HG03175 (cell line): Measurements from ENCODE around the gene CHN2.
A peak's percentile ranks its signal among the peaks of the same experiment; 100 is the strongest.

Source experiments
- ATAC-seq: cut with Tn5 transposase; IDR thresholded peaks from one replicate; pipeline ENCODE4 v1.9.1; 2021; ENCODE audit warnings: mild to moderate bottlenecking, moderate library complexity; ENCODE audit not compliant: unreplicated experiment

CHN2 gene

GRCh38 chr7:29385214-29385814, 190.7 kb downstream of the CHN2 start:
- ATAC-seq = no peak

GRCh38 chr7:29386196-29386765, 191.7 kb downstream of the CHN2 start:
- no peak for ATAC-seq

DNA sequence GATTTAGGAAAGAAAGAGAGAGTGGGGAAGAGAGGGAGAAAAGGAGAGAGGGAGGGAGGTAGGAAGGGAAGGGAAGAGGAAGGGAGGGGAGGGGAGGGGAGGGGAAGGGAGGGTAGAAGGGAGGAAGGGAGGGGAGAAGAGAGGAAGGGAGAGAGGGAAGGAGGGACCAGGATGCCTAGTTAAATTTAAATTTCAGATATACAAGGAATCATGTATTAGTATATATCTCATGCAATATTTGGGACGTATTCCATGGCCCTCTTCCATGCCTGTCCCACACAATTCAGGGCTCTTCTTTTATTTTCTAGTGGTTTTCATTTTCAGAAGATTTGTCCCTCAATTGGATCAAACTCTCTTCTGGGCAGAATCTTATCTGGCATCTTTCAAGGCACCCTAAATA, 196.7 kb downstream of the CHN2 start:
- ATAC-seq = no peak

DNA sequence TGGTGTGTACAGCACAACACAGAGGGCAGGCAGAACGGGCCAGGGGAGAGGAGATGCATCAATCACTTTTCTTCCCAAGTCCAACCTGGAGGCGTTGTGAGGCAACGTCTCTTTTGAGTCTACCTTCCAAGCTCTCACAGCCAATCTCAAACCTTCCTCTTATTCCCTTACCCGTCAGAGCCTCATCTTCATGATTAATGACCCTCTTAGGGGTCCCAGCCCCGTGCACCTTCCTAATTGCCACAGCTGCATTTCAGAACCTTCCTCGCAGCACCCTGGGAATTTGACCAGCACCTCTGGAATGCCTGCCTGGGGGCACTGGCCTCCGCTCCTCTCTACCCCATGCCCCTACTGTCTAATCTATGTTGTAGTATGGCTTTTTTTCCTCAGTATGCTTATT, 199.7 kb downstream of the CHN2 start:
- ATAC-seq = no peak

DNA sequence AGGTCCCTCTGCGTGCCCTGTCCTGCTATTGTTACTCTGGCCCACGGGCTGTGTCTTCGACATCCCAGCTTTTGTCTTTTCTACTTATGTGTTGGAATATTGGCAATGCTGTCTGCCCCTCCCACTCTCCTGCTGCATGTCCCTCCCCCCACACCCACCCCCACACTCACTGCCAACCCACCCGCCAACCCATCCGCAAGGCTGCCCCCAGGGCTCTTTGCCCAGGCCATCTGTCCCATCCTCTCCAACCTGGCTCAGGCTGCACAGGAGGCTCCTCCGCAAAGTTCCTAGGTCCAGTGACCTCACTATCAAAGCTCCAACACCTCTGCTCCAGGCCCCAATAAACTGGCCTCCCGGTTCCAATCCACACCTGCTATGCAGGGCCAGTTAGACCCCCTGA, 202.0 kb downstream of the CHN2 start:
- no peak for ATAC-seq

DNA sequence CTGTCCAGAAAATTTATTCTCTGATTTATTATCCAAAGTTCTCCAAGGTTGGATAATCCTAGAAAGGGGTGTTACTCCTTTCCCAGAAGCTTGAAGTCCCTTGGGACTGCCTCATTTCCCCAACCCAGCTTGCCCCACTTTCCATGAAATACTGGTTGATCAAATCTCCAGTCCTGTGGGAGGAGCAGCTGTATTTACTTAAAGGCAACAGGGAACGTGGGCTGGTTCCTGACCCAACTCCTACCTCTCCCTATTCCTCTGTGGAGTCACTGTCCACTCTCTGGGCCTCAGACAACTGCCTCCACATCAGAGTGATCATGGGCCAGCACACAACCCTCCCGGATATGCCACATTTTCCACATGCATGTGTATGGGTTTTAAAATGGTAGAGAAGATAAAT, 202.8 kb downstream of the CHN2 start:
- ATAC-seq = no peak

DNA sequence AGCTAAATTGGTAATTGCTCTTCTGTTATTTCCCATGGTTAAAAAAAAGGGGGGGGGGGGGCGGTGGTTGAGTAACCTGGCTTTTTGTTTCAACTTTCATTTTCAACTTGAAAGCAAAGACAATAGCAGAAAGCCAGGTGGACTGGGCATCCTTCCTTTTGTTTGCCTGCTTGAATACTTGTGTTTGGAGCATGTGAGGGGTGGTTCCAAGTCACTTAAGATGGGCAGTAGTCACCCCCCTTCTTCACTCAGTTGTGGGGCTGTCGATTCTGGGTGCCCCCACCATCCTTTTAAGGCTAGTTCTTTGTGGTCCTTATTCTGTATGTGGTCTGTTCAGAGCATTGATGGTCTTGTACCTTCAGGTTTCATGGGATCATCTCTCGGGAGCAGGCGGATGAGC, 203.4 kb downstream of the CHN2 start:
- ATAC-seq = no peak

- no peak for ATAC-seq
Measured at GRCh38 chr7:29400437-29400836, 205.9 kb downstream of the CHN2 start.

DNA sequence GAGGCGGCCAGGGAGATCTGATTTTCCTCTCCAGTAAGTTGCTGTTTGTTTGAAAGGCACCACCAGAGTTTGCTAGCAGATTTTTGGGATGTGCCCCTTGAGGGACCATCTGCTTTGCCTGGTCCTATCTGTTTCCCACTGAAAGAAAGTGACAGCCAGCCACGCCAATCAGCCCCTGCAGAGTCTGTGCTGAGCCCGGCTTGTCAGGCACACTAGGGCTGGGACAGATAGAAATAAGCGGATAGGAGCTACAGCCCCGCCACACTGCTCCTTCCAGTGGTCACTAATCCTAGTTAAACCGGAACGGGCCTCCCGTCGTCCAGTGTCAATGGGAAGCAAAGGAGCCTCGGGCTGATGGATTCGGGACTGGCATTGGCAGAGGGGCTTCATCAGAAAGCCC, 207.2 kb downstream of the CHN2 start:
- no peak for ATAC-seq

- no peak for ATAC-seq
Measured at GRCh38 chr7:29405891-29406290, 211.3 kb downstream of the CHN2 start.

DNA sequence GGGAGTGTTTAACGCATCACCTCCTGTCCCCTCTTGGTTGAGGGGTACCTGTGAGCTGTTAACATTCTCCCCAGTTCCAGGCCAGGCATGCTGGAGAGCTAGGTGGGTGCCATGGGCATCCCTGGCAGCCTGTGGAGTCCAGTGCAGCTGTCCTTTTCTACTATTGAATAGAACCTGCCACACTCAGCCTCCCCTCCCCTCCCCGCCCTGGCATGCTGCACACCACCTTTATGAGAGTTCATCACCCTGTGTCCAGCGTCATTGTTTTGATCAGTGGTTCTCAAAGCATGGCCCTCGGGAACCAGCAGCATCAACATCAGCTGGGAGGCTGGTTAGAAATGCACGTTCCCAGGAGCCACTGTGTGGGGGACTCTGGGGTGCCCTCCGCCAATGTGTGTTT, 211.8 kb downstream of the CHN2 start:
- ATAC-seq = no peak

- ATAC-seq = peak; percentile 63
Measured at GRCh38 chr7:29408841-29409243, 214.3 kb downstream of the CHN2 start.

DNA sequence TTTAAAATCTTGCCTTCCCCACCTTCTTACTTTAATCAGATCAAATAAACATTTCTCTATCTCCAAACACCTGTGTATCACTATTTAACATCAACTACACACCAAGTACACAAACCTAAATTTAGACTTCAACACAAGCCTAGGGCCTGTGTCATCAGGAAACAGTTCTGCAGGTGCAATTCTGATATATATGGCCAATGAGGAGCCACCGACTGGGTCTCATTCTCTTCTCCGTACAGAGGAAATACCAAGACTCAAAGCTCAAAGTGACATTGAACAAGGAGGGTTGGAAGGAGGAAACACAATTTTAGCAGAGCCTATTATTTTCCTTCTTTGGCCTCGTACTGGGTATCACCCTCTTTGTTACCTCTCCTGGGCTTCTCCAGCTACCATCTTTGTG, 216.4 kb downstream of the CHN2 start:
- no peak for ATAC-seq

DNA sequence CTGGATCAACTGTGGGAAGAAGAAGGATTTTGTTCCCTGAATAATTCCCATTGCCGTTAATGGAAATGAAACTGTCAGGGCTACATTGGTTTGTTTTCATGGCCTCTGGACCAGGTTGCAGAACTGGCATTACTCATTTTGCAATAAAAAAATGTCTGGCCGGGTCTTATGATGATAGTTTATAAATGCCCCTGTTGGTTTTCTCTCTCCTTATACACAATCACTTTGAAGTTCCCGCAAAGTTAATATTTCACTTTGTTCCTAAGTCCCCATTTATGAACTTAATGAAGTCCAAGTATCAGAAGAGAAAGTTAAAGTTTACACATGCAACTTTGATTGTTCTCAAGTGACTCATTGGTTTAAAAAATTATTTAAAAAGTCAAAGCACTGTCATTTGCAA, 218.3 kb downstream of the CHN2 start:
- no peak for ATAC-seq

GRCh38 chr7:29413626-29414136, 219.1 kb downstream of the CHN2 start:
- ATAC-seq = no peak

GRCh38 chr7:29414216-29414615, 219.6 kb downstream of the CHN2 start:
- no peak for ATAC-seq

DNA sequence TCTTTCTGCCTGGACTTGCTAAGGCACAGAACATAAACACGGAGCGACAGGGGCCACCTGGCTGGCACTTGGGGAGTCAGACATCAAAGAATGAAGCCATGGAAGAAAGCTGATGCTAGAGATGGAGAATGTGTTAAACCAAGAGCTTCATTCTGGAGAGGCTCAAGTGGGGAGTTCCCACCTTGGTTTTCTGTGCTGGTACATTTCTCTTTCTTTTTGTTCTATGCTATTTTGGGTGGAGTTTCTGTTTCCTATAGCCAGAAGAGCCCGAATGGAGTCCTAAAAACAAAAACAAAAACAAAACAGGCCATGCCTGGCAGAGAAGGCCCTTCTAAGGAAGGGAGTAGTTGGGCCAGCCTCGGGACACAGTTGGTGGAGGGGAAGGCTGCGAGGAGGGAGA, 220.6 kb downstream of the CHN2 start:
- no peak for ATAC-seq

GRCh38 chr7:29416276-29416937, 221.8 kb downstream of the CHN2 start:
- no peak for ATAC-seq

DNA sequence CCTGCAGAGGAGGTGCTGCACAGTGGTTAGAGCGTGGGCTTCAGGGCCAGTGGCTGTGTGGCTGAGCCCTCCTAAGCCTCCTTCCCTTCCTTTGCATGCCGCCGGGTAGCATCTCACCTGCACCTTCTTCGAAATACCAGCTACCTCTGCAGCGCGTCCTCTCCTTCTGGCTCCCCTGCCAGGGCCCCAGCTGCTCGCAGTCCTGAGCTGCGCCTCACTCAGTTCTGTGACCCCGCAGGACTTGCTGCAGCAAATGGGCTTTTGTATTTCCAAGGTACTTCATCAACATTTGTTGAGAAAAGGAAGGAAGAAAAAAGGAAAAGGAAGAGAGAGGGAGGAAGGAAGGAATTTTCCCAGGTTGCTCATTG, 222.3 kb downstream of the CHN2 start:
- ATAC-seq = no peak

GRCh38 chr7:29418056-29418455, 223.5 kb downstream of the CHN2 start:
- no peak for ATAC-seq

- no peak for ATAC-seq
Measured at GRCh38 chr7:29418651-29419050, 224.1 kb downstream of the CHN2 start.

- ATAC-seq = no peak
Measured at GRCh38 chr7:29420011-29420410, 225.4 kb downstream of the CHN2 start.
